ENCODE results near the gene CDHR5. TPM values are rescaled to one million over a fixed set of nuclear protein-coding genes. Genes with fewer than 3 reads are reported as not detected.

CDHR5 gene
- total and polyA plus RNA-seq, 2 experiments from 2014 or later, result 114 to 166 TPM

DNA sequence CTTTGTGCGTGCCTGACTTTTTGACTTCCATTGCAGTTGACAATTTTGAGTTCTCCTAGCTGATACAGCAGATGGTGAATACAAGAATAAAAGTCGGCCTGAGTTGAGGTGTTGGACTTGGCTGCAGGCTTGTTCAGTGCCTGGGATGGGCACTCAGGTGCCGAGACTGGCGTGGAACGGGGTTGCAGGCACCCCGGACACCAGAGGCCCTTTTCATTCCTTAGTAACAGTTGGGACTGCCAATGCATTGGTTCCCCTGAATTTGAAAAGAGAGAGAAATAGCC lies 47.2 kb downstream of the CDHR5 start:
- Histone ChIP-seq H3K4me3 (peak overlapping the region; percentile 60), H3K4me1 (ENCODE audit: insufficient read depth) (peaks cover 55% of the 10 kb centered on the region), H3K9me3 (ENCODE audit: low read depth) (no peaks in the 10 kb centered on the region), H3K36me3 (replicated peaks; ENCODE audit: insufficient read depth, low read depth) (no peaks in the 10 kb centered on the region), H3K9me2 (replicated peaks; ENCODE audit: insufficient read depth) (no peaks in the 10 kb centered on the region), H2AFZ (no peak overlapping the region), H3K4me2 (peak overlapping the region; percentile 87), H3K27me3 (no peaks in the 10 kb centered on the region), H4K20me1 (ENCODE audit: insufficient read depth, poor library complexity, severe bottlenecking) (peaks cover 50% of the 10 kb centered on the region), H3K27ac (peak overlapping the region; percentile 91), H3K79me2 (peaks cover 58% of the 10 kb centered on the region)
- TF ChIP-seq EZH2 (IDR thresholded peaks at IDR 0.05; ENCODE audit: borderline replicate concordance), result no peak
- TF ChIP-seq, protein P1, sequence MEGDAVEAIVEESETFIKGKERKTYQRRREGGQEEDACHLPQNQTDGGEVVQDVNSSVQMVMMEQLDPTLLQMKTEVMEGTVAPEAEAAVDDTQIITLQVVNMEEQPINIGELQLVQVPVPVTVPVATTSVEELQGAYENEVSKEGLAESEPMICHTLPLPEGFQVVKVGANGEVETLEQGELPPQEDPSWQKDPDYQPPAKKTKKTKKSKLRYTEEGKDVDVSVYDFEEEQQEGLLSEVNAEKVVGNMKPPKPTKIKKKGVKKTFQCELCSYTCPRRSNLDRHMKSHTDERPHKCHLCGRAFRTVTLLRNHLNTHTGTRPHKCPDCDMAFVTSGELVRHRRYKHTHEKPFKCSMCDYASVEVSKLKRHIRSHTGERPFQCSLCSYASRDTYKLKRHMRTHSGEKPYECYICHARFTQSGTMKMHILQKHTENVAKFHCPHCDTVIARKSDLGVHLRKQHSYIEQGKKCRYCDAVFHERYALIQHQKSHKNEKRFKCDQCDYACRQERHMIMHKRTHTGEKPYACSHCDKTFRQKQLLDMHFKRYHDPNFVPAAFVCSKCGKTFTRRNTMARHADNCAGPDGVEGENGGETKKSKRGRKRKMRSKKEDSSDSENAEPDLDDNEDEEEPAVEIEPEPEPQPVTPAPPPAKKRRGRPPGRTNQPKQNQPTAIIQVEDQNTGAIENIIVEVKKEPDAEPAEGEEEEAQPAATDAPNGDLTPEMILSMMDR (IDR thresholded peaks at IDR 0.05; ENCODE audit: poor library complexity), result no peak
- TF ChIP-seq EZH2phosphoT487 (IDR thresholded peaks at IDR 0.05; ENCODE audit: low read depth, severe bottlenecking, unreplicated experiment), result no peak
- 73% methylated on average over 6 of the region's 6 CpGs for WGBS (ENCODE audit: low lambda C conversion rate, missing lambda C conversion rate)
- no peak for DNase-seq (ENCODE audit: low spot score)

DNA sequence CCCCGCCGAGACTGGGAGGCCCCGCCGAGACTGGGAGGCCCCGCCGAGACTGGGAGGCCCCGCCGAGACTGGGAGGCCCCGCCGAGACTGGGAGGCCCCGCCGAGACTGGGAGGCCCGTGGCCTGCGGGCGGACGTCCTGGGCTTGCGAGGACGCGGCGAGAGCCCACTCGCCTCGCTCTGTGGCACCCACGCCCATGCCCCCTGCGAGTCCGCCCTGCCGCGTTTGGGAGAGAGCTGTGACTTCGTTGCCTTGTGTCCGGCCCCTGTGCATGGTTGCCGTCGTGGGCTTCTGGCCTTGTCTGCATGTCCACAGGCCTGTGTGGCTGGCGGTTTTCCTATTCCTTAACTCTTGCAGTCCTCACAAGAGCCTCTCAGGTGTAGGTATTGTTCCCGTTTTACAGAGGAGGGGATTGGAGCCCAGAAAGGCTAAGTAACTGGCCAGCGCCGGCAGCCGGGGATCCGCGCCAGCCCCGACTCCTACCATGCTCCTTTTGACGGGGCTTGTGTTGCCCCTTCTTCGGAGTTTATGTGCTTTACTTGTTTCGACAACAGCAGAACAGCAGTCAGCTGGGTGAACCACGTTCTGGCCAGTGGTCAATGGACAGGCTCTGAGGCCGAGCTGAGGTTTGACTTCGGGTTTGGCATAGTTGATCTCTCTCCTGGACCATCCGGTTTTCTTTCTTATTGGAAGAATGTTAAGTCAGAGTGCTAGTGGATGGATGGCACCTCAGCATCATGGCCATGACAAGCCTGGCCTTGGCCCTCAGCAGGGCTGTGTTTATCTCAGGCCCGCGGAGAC lies 47.7 kb downstream of the CDHR5 start:
- peaks cover 55% of the 10 kb centered on the region for H3K4me1 ChIP-seq (ENCODE audit: insufficient read depth)
- no peaks in the 10 kb centered on the region for H3K27me3 ChIP-seq
- H3K27ac ChIP-seq, result peak overlapping the region; percentile 91
- 8% methylated on average over 35 of the region's 48 CpGs for WGBS (ENCODE audit: low lambda C conversion rate, missing lambda C conversion rate)
- H3K9me2 ChIP-seq (replicated peaks; ENCODE audit: insufficient read depth), result no peaks in the 10 kb centered on the region
- no peaks in the 10 kb centered on the region for H3K36me3 ChIP-seq (replicated peaks; ENCODE audit: insufficient read depth, low read depth)
- no peak for TF ChIP-seq EZH2phosphoT487 (IDR thresholded peaks at IDR 0.05; ENCODE audit: low read depth, severe bottlenecking, unreplicated experiment)
- TF ChIP-seq, protein P1 (IDR thresholded peaks at IDR 0.05; ENCODE audit: poor library complexity), result no peak
- no peaks in the 10 kb centered on the region for H3K9me3 ChIP-seq (ENCODE audit: low read depth)
- peak overlapping the region; percentile 87 for H3K4me2 ChIP-seq
- no peak overlapping the region for H2AFZ ChIP-seq
- peaks cover 53% of the 10 kb centered on the region for H3K79me2 ChIP-seq
- peak overlapping the region; percentile 60 for H3K4me3 ChIP-seq
- DNase-seq (ENCODE audit: low spot score), result no peak
- peaks cover 50% of the 10 kb centered on the region for H4K20me1 ChIP-seq (ENCODE audit: insufficient read depth, poor library complexity, severe bottlenecking)

DNA sequence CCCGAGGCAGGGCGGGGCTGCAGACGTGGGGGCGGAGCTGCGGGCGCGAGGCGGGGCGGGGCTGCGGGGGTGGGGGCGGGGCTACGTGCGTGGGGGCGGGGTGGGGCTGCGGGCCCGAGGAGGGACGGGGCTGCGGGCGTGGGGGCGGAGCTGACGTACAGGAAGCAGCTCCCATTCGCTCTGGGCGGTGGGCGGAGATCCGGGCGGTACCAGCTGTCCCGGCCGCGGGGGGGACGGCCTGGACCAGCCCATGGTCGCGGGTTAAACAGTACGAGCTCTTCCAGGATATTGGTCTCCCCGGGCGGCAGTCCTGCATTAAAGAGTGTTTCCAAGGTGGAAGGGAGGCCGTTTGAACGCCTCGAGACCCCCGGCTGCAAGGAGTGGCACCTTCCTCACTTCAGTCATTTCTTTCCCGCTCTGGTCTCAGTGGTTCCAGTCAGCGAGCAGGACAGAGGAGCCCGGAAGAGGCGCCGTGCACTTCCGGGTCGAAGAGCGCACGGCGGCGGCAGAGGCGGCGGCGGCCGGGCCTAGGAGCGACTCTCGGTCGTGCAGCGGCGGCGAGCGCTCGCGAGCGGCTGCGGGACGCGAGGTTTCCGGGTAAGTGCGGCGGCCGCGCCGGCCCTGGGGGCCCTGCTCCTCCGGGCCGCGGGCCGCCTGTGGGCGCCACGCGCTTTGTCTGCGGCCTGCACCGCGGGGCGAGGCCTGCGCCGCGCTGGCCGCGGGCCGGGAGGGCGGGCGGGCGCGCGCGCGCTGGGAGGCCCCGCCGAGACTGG lies 48.6 kb downstream of the CDHR5 start, which contains the start of gene PHRF1:
PHRF1 (plus strand) TSS at position 475 of the 773 bp plus-strand sequence. CDS start 5,043 bp downstream, outside the sequence.
- Histone ChIP-seq H3K79me2 (peaks cover 45% of the 10 kb centered on the region), H4K20me1 (ENCODE audit: insufficient read depth, poor library complexity, severe bottlenecking) (peaks cover 41% of the 10 kb centered on the region), H3K4me2 (peak within 1 kb of the TSS; percentile 99), H3K27ac (peak within 1 kb of the TSS; percentile 98), H3K9me2 (replicated peaks; ENCODE audit: insufficient read depth) (no peaks in the 10 kb centered on the region), H3K4me1 (ENCODE audit: insufficient read depth) (peaks cover 55% of the 10 kb centered on the region), H3K36me3 (replicated peaks; ENCODE audit: insufficient read depth, low read depth) (no peaks in the 10 kb centered on the region), H3K4me3 (peak within 1 kb of the TSS; percentile 79), H3K9me3 (ENCODE audit: low read depth) (no peaks in the 10 kb centered on the region), H2AFZ (peak within 1 kb of the TSS; percentile 82), H3K27me3 (no peaks in the 10 kb centered on the region)
- TF ChIP-seq, protein P1 (IDR thresholded peaks at IDR 0.05; ENCODE audit: poor library complexity), result no peak
- TF ChIP-seq EZH2phosphoT487 (IDR thresholded peaks at IDR 0.05; ENCODE audit: low read depth, severe bottlenecking, unreplicated experiment) (no peak), EZH2 (IDR thresholded peaks at IDR 0.05; ENCODE audit: borderline replicate concordance) (no peak)
- 2% methylated on average over 79 of the region's 99 CpGs for WGBS (ENCODE audit: low lambda C conversion rate, missing lambda C conversion rate)
- DNase-seq (ENCODE audit: low spot score), result peak; percentile 98
